Ovary (tissue), 9 donors: ENCODE data around the gene MIA3. TPM values are rescaled to one million over a fixed set of nuclear protein-coding genes. Genes with fewer than 3 reads are reported as not detected.
A peak's percentile ranks its signal among the peaks of the same experiment; 100 is the strongest.

Experiments
- DNase-seq, 5 donors: peaks; one replicate each; pipeline ENCODE4 v3.0.0-alpha.2; 2019 to 2020
- H3K27ac ChIP-seq, 2 donors: fragments of 200-600 bp; one replicate each; pipeline versions ENCODE4 v1.5.1 to v1.8.0; 2019 to 2022
- H3K27me3 ChIP-seq: fragments of 200-600 bp; one replicate; pipeline ENCODE4 v1.8.0; 2022
- H3K36me3 ChIP-seq: fragments of 200-600 bp; sonication (generic); one replicate; pipeline ENCODE4 v1.5.1; 2019
- H3K4me1 ChIP-seq: one replicate; pipeline ENCODE4 v1.8.1; 2013; ENCODE audit warnings: mild to moderate bottlenecking, moderate library complexity; ENCODE audit not compliant: insufficient read depth
- H3K4me3 ChIP-seq: fragments of 200-600 bp; sonication (generic); one replicate; pipeline ENCODE4 v1.5.1; 2017
- H3K9me3 ChIP-seq, 2 donors: fragments of 200-600 bp in 1 of 2; sonication (generic) in 1 of 2; one replicate each; pipeline versions ENCODE4 v1.5.1 to v1.8.1; 2013 to 2019; ENCODE audit warnings: mild to moderate bottlenecking in 1 of 2, moderate library complexity in 1 of 2
- CTCF ChIP-seq, 3 donors: fragments of 450-650 bp in 2 of 3; fragments of 200-600 bp in 1 of 3; IDR thresholded peaks; one replicate each; pipeline versions ENCODE4 v1.5.1 to v1.8.0; 2016 to 2022; ENCODE audit warnings: antibody characterized with exemption in 3 of 3, mild to moderate bottlenecking in 1 of 3
- EP300 ChIP-seq: sonication (generic); formaldehyde crosslinking; IDR thresholded peaks from one replicate; pipeline ENCODE4 v1.6.1; 2017; ENCODE audit warnings: antibody characterized with exemption
- POLR2A ChIP-seq: fragments of 450-650 bp; IDR thresholded peaks from one replicate; pipeline ENCODE4 v1.6.1; 2017; ENCODE audit warnings: antibody characterized with exemption, mild to moderate bottlenecking, moderate library complexity
- WGBS, 3 donors: extraction: QIAGEN DNeasy Blood & Tissue Kit in 1 of 3; methylation state at CpG; one replicate each; pipeline versions ENCODE4 v1.1.5 to v1.1.7; 2013 to 2017; 5-methylcytosine and 5-hydroxymethylcytosine counted together
- intact Hi-C, 4 donors: fragments of 100-400 bp; cut with DNase I; formaldehyde crosslinking; loops; one replicate each; pipeline versions ENCODE4 v1.11.0 to v1.15.1; 2022 to 2023
- polyA plus RNA-seq, 2 donors: library from polyadenylated mRNA; stranded (reverse); fragments of 200-250 nt in 1 of 2; fragments of 350-450 nt in 1 of 2; fragmentation: Illumina TruSeq in 1 of 2; extraction: RNeasy Lipid Tissue Mini Kit (QIAGEN cat#74804) in 1 of 2; gene quantifications; one replicate each; pipeline ENCODE4 v1.2.3, GENCODE V29; 2013 to 2014
- total RNA-seq, 7 donors: library from RNA; depleted of rRNA in 2 of 7; stranded (reverse); fragments of >200 nt in 2 of 7; fragmentation: NEBNext Ultra II Directional in 3 of 7; extraction: Animal tissue kit (Norgen Biotek cat#: 25700) in 3 of 7; gene quantifications; one replicate each; pipeline versions ENCODE4 v1.1.0 to v1.2.4, GENCODE V29; 2016 to 2023
- donor health status: DM: no; HTN: no; CAD: no; lungs with moderate emphysema.
- donor health status: DM: no; HTN: no; CAD: no.
- donor health status: Bipolar disorder and iron deficiency.
- donor health status: DM: yes; HTN: yes; CAD: no.
- donor health status: DM: no; HTN: no; CAD: no.
- donor health status: DM: yes; HTN: yes; CAD: no.

The MIA3 gene
- total and polyA plus RNA-seq, 9 donors: 31.9 to 64.0 (median 56.8) TPM

- DNase-seq: no peak
- Histone ChIP-seq H3K27me3 (no peaks in the 10 kb centered on the region), H3K4me1 (peaks cover 3% of the 10 kb centered on the region), H3K27ac (no peak overlapping the region), H3K9me3 (no peaks in the 10 kb centered on the region), H3K4me3 (no peak overlapping the region), H3K36me3 (no peaks in the 10 kb centered on the region)
- 84 to 88% (median 87%) methylated on average over 5 of the region's 5 CpGs for WGBS, 3 donors
- intact Hi-C loops: no loop called here
- TF ChIP-seq CTCF (IDR thresholded peaks at IDR 0.05): no peak
- TF ChIP-seq EP300: no peak
- TF ChIP-seq POLR2A: no peak
These were observed 34.8 kb upstream of the MIA3 start for GRCh38 chr1:222583079-222583478.

GRCh38 chr1:222586842-222587241, 31.1 kb upstream of the MIA3 start:
- Histone ChIP-seq H3K27ac (no peak overlapping the region), H3K9me3 (no peaks in the 10 kb centered on the region), H3K36me3 (no peaks in the 10 kb centered on the region), H3K4me1 (peaks cover 10% of the 10 kb centered on the region), H3K27me3 (no peaks in the 10 kb centered on the region), H3K4me3 (no peak overlapping the region)
- TF ChIP-seq POLR2A (no peak), EP300 (no peak), CTCF (IDR thresholded peaks at IDR 0.05) (no peak)
- WGBS, 3 donors: 86 to 93% (median 90%) methylated on average over 2 of the region's 2 CpGs
- intact Hi-C loops: no loop called here
- no peak for DNase-seq

- intact Hi-C loops: no loop called here
- Histone ChIP-seq H3K27me3 (no peaks in the 10 kb centered on the region), H3K4me1 (peaks cover 6% of the 10 kb centered on the region), H3K4me3 (no peak overlapping the region), H3K27ac (no peak overlapping the region), H3K36me3 (no peaks in the 10 kb centered on the region), H3K9me3 (no peaks in the 10 kb centered on the region)
- no peak for TF ChIP-seq POLR2A
- TF ChIP-seq CTCF (IDR thresholded peaks at IDR 0.05): no peak
- TF ChIP-seq EP300: no peak
- DNase-seq: no peak
- WGBS, 3 donors: 64 to 76% (median 73%) methylated on average over 1 of the region's 1 CpG
These were observed 29.8 kb upstream of the MIA3 start for GRCh38 chr1:222588135-222588534.

- 0 to 1% (median 0%) methylated on average over 41 of the region's 41 CpGs for WGBS, 3 donors
These were observed 28.2 kb upstream of the MIA3 start, which contains the start of gene TAF1A for GRCh38 chr1:222589462-222590302. TAF1A (minus strand) TSS chr1:222589933.

More at GRCh38 chr1:222589462-222590302, 28.2 kb upstream of the MIA3 start, which contains the start of gene TAF1A:
- H3K27ac ChIP-seq: peak within 1 kb of the TSS; percentile 23 to 58
- no peaks in the 10 kb centered on the region for H3K36me3 ChIP-seq
- peak within 1 kb of the TSS; percentile 59 for H3K4me3 ChIP-seq
- TF ChIP-seq POLR2A (peak; percentile 26), EP300 (no peak), CTCF (IDR thresholded peaks at IDR 0.05) (no peak)
- H3K9me3 ChIP-seq: no peaks in the 10 kb centered on the region
- DNase-seq: peak; percentile 87 to 90 (median 88)
- intact Hi-C loops: no loop called here
- H3K27me3 ChIP-seq: no peaks in the 10 kb centered on the region
- H3K4me1 ChIP-seq: peaks cover 6% of the 10 kb centered on the region
